Fibroblast of lung (primary cell): ENCODE measurements around the gene ACBD7.

ENCODE experiments used
- EZH2 ChIP-seq: IDR thresholded peaks from 2 replicates; pipeline ENCODE4 v1.5.1; 2012; ENCODE audit warnings: low read length, control low read depth, mild to moderate bottlenecking; ENCODE audit errors: missing control alignments
- TF ChIP-seq, protein P1 (sequence below), 2 donors: IDR thresholded peaks in 1 of 2; conservative IDR thresholded peaks in 1 of 2; 1 replicate in 1 of 2; 2 replicates in 1 of 2; pipeline ENCODE4 v1.5.1; 2011 to 2012; ENCODE audit warnings: low read length in 2 of 2, control low read depth in 1 of 2, inconsistent platforms in 1 of 2, low read depth in 1 of 2, mild to moderate bottlenecking in 1 of 2

DNA sequence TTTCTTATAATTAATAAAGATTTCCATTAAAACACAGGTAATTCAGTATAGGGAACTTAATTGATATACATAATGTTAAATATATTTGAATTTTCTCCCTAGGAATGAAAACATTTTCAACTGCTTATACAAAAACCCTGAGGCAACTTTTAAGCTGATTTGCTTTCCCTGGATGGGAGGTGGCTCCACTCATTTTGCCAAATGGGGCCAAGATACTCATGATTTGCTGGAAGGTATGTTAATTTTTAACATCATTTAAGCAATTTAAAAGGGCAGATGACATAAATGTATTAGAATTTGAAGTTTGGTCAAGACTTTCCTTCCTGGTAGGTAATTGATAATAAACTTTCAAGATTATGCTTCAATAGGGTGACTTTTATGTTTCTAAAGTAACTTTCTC is 39.0 kb downstream of the ACBD7 start:
- TF ChIP-seq, protein P1, sequence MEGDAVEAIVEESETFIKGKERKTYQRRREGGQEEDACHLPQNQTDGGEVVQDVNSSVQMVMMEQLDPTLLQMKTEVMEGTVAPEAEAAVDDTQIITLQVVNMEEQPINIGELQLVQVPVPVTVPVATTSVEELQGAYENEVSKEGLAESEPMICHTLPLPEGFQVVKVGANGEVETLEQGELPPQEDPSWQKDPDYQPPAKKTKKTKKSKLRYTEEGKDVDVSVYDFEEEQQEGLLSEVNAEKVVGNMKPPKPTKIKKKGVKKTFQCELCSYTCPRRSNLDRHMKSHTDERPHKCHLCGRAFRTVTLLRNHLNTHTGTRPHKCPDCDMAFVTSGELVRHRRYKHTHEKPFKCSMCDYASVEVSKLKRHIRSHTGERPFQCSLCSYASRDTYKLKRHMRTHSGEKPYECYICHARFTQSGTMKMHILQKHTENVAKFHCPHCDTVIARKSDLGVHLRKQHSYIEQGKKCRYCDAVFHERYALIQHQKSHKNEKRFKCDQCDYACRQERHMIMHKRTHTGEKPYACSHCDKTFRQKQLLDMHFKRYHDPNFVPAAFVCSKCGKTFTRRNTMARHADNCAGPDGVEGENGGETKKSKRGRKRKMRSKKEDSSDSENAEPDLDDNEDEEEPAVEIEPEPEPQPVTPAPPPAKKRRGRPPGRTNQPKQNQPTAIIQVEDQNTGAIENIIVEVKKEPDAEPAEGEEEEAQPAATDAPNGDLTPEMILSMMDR (conservative IDR thresholded peaks at IDR 0.05 in 1 of 2, IDR thresholded peaks at IDR 0.05 in 1 of 2; ENCODE audit: low read depth in 1 of 2, low read length in 2 of 2) = no peak
- TF ChIP-seq EZH2 = no peak
